ENCODE data around the gene TRPC4AP. TPM values are rescaled to one million over a fixed set of nuclear protein-coding genes. Genes with fewer than 3 reads are reported as not detected.

TRPC4AP gene
- total and polyA plus RNA-seq, 9 donors = 30.5 to 51.8 (median 40.7) TPM

- Histone ChIP-seq H3K4me1 (ENCODE audit: insufficient read depth) (no peaks in the 10 kb centered on the region), H3K36me3 (no peaks in the 10 kb centered on the region), H3K9me3 (no peaks in the 10 kb centered on the region), H3K4me3 (no peak overlapping the region), H3K27me3 (no peaks in the 10 kb centered on the region), H3K27ac (no peak overlapping the region)
- no peak for DNase-seq
- 72 to 78% (median 76%) methylated on average over 9 of the region's 9 CpGs for WGBS, 3 donors
- intact Hi-C loops (cut with DNase I) = no loop called here
- TF ChIP-seq, protein P1, sequence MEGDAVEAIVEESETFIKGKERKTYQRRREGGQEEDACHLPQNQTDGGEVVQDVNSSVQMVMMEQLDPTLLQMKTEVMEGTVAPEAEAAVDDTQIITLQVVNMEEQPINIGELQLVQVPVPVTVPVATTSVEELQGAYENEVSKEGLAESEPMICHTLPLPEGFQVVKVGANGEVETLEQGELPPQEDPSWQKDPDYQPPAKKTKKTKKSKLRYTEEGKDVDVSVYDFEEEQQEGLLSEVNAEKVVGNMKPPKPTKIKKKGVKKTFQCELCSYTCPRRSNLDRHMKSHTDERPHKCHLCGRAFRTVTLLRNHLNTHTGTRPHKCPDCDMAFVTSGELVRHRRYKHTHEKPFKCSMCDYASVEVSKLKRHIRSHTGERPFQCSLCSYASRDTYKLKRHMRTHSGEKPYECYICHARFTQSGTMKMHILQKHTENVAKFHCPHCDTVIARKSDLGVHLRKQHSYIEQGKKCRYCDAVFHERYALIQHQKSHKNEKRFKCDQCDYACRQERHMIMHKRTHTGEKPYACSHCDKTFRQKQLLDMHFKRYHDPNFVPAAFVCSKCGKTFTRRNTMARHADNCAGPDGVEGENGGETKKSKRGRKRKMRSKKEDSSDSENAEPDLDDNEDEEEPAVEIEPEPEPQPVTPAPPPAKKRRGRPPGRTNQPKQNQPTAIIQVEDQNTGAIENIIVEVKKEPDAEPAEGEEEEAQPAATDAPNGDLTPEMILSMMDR (IDR thresholded peaks at IDR 0.05) = no peak
- TF ChIP-seq EP300 (IDR thresholded peaks at IDR 0.05) (no peak), POLR2A (IDR thresholded peaks at IDR 0.05) (no peak)
Measured at GRCh38 chr20:35039846-35040489, 52.6 kb downstream of the TRPC4AP start.

- Histone ChIP-seq H3K4me3 (no peak overlapping the region), H3K27me3 (no peaks in the 10 kb centered on the region), H3K4me1 (ENCODE audit: insufficient read depth) (no peaks in the 10 kb centered on the region), H3K27ac (no peak overlapping the region), H3K9me3 (no peaks in the 10 kb centered on the region), H3K36me3 (no peaks in the 10 kb centered on the region)
- no peak for DNase-seq
- TF ChIP-seq POLR2A (IDR thresholded peaks at IDR 0.05) = no peak
- TF ChIP-seq, protein P1 (IDR thresholded peaks at IDR 0.05) = no peak
- no peak for TF ChIP-seq EP300 (IDR thresholded peaks at IDR 0.05)
- intact Hi-C loops (cut with DNase I) = no loop called here
- 66 to 80% (median 77%) methylated on average over 1 of the region's 1 CpG for WGBS, 3 donors
Measured at GRCh38 chr20:35039146-35039545, 53.5 kb downstream of the TRPC4AP start.

GRCh38 chr20:35034145-35034544 lies 58.5 kb downstream of the TRPC4AP start:
- H3K36me3 ChIP-seq = no peaks in the 10 kb centered on the region
- H3K4me1 ChIP-seq (ENCODE audit: insufficient read depth) = no peaks in the 10 kb centered on the region
- no peaks in the 10 kb centered on the region for H3K27me3 ChIP-seq
- intact Hi-C loops (cut with DNase I) = no loop called here
- H3K4me3 ChIP-seq = no peak overlapping the region
- WGBS, 3 donors = 90 to 97% (median 92%) methylated on average over 3 to 4 of the region's 4 CpGs
- no peak overlapping the region for H3K27ac ChIP-seq
- H3K9me3 ChIP-seq = no peaks in the 10 kb centered on the region
- TF ChIP-seq POLR2A (IDR thresholded peaks at IDR 0.05) = no peak
- TF ChIP-seq EP300 (IDR thresholded peaks at IDR 0.05) = no peak
- TF ChIP-seq, protein P1 (IDR thresholded peaks at IDR 0.05) = no peak
- DNase-seq = no peak

DNA sequence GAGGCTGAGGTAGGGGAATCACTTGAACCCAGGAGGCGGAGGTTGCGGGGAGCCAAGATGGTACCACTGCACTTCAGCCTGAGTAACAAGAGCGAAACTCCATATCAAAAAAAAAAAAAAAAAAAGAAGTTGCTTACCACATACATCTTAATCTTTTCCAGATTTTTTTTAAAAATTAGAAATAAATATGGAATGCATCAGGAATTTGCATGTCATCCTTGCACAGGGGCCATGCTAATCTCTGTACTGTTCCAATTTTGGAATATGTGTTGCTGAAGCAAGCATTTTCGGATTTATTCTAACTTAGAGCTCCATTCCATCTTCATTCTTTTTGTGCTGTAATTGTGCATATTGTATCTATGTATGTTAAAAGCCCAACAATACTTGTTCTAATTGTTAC lies 62.5 kb downstream of the TRPC4AP start:
- Histone ChIP-seq H3K27me3 (no peaks in the 10 kb centered on the region), H3K4me3 (no peak overlapping the region), H3K27ac (no peak overlapping the region), H3K4me1 (ENCODE audit: insufficient read depth) (no peaks in the 10 kb centered on the region), H3K36me3 (no peaks in the 10 kb centered on the region), H3K9me3 (no peaks in the 10 kb centered on the region)
- 98 to 99% (median 99%) methylated on average over 4 of the region's 4 CpGs for WGBS, 3 donors
- intact Hi-C loops (cut with DNase I) = no loop called here
- DNase-seq = no peak
- TF ChIP-seq EP300 (IDR thresholded peaks at IDR 0.05) (no peak), POLR2A (IDR thresholded peaks at IDR 0.05) (no peak)
- TF ChIP-seq, protein P1 (IDR thresholded peaks at IDR 0.05) = no peak
